Activated CD4-positive, alpha-beta memory T cell treated with anti-CD3 and anti-CD28 coated beads, Interleukin-2, amount 10 ng/mL, durations not matched to agents 7 days and 5 days (primary cell): ENCODE measurements around the gene SLC25A53. TPM values are rescaled to one million over a fixed set of nuclear protein-coding genes. Genes with fewer than 3 reads are reported as not detected.
"Not testable (repeated sequence)": the region's sequence is repeated elsewhere in the genome, so short reads cannot be mapped to it uniquely, and the experiment has no call there.

Experiments
- CTCF ChIA-PET: fragments of 350-600 bp; sonication (Branson Sonifier 250); formaldehyde crosslinking; loops from one replicate; lab custom pipeline; 2021; ENCODE audit warnings: antibody characterized with exemption, inconsistent platforms; lab: Charles Lee
- POLR2A ChIA-PET: fragments of 350-600 bp; sonication (Branson Sonifier 250); formaldehyde crosslinking; loops from one replicate; lab custom pipeline; 2021; ENCODE audit warnings: antibody characterized with exemption; lab: Charles Lee
- DNase-seq: peaks from one replicate; pipeline ENCODE4 v3.0.0-alpha.2; 2020
- H3K27ac Mint-ChIP-seq: one replicate; pipeline ENCODE4 v1.8.0; 2021; ENCODE audit warnings: mild to moderate bottlenecking, mixed read lengths
- H3K27me3 Mint-ChIP-seq: one replicate; pipeline ENCODE4 v1.8.0; 2021; ENCODE audit warnings: mixed read lengths
- H3K36me3 Mint-ChIP-seq: one replicate; pipeline ENCODE4 v1.8.0; 2021; ENCODE audit warnings: low read depth, mixed read lengths
- H3K4me1 Mint-ChIP-seq: one replicate; pipeline ENCODE4 v1.8.0; 2021; ENCODE audit warnings: mixed read lengths
- H3K4me3 Mint-ChIP-seq: one replicate; pipeline ENCODE4 v1.8.0; 2021; ENCODE audit warnings: mild to moderate bottlenecking, mixed read lengths
- H3K9me3 Mint-ChIP-seq: one replicate; pipeline ENCODE4 v1.8.0; 2021; ENCODE audit warnings: mixed read lengths
- total RNA-seq, 2 experiments: library from RNA; stranded (reverse); gene quantifications; one replicate each; pipeline ENCODE4 v1.2.3, GENCODE V29; 2021

Gene SLC25A53
- total RNA-seq, 2 experiments from 2014 or later, result 7.9 to 8.3 TPM

DNA sequence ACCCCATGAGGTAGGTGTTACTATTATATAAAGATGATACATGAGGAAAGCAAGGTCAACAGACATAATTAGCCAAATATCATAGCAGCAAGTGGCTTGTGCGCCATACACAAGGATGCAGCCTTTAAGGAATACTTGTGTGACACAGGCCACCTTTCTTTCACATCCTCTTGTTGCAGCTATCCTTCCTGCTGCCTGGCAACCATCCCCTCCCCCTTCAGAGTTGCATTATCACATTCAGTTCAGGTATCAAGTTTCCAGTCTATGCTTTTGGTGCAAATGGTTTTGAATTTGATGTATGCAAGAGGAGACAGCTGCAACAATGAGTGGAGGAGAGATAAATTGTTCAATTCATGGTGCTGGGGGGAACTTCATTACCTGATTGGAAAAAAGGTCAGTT lies 38.0 kb downstream of the SLC25A53 start:
- Mint-ChIP-seq H3K36me3 (no peaks in the 10 kb centered on the region), H3K4me3 (no peak overlapping the region), H3K9me3 (no peaks in the 10 kb centered on the region), H3K27ac (no peak overlapping the region), H3K27me3 (peaks cover 3% of the 10 kb centered on the region), H3K4me1 (peaks cover 32% of the 10 kb centered on the region)
- DNase-seq, result no peak
- ChIA-PET POLR2A (no interaction called here), CTCF (interaction anchor here (1.1 kb wide), 1 partner anchor 9 kb away, joined by 3 read pairs; no protein-coding TSS in a partner anchor)

DNA sequence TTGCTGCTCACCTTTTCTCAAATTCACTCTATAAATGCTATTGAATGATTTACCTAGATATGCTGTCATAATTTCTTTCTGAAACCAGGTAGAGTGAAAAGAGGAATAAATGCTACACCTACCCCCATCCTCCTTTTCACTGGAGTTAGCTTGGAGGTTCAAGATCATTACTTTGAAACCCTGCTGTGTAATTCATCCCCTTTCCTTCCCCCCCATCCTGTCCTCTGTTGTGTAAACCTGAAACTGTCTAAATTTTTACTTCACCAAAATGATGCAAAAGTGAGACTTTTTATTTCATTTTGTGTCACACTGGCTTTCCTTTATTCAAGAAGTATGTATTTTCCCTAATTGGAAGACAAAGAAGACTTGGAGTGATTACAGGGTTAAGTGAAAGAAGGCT lies 39.0 kb downstream of the SLC25A53 start:
- Mint-ChIP-seq H3K4me3 (no peak overlapping the region), H3K36me3 (no peaks in the 10 kb centered on the region), H3K27ac (no peak overlapping the region), H3K27me3 (peaks cover 3% of the 10 kb centered on the region), H3K4me1 (peaks cover 30% of the 10 kb centered on the region), H3K9me3 (no peaks in the 10 kb centered on the region)
- ChIA-PET CTCF (no interaction called here), POLR2A (no interaction called here)
- no peak for DNase-seq

DNA sequence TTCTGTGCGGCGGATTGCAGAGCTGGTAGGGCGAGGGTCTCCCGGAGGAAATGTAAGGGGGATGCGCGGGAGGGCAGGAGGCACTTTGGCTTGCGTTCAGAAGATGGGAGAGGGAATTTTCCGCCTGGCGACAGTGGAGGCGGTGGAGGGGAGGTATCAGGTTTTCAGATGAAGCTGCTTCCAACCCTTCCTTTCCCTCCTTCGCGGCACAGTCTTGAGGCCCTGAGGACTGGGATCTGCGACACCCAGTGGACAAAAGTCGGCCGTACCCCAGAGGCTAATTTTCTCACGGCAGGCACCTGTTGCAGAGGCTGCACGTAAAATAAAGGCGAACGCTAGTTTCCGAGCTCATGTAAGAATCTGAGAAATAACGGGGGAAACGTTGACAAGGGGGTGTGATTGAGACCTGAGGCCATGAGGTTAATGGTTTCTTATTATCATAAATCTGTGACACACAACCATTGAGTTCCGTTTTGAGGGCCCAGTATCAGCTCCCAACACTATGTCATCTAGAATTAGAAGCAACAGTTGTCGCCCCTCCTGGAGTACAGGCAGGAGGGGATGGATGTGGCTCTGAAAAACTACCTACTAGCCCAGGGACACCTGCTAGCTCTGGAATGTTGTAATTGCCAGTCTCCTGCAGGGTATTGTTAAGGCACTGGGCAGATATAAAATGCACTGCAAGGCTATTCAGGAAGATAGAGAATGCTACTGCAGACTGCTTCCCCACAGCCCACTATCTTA lies 43.4 kb downstream of the SLC25A53 start:
- no peaks in the 10 kb centered on the region for H3K36me3 Mint-ChIP-seq
- H3K27ac Mint-ChIP-seq, result no peak overlapping the region
- no peaks in the 10 kb centered on the region for H3K9me3 Mint-ChIP-seq
- POLR2A ChIA-PET, result interaction anchor here (0.6 to 2.2 kb wide), 5 partner anchors 9 to 195 kb away, joined by 3 to 9 read pairs (median 7); partner anchors contain the start of gene SLC25A53
- H3K4me1 Mint-ChIP-seq, result peaks cover 52% of the 10 kb centered on the region
- peak; percentile 61 for DNase-seq
- peaks cover 3% of the 10 kb centered on the region for H3K27me3 Mint-ChIP-seq
- peak overlapping the region; percentile 77 for H3K4me3 Mint-ChIP-seq
- CTCF ChIA-PET, result interaction anchor here (0.8 to 2.3 kb wide), 8 partner anchors 8 to 268 kb away, joined by 3 to 26 read pairs (median 6); partner anchors contain the start of gene SLC25A53

DNA sequence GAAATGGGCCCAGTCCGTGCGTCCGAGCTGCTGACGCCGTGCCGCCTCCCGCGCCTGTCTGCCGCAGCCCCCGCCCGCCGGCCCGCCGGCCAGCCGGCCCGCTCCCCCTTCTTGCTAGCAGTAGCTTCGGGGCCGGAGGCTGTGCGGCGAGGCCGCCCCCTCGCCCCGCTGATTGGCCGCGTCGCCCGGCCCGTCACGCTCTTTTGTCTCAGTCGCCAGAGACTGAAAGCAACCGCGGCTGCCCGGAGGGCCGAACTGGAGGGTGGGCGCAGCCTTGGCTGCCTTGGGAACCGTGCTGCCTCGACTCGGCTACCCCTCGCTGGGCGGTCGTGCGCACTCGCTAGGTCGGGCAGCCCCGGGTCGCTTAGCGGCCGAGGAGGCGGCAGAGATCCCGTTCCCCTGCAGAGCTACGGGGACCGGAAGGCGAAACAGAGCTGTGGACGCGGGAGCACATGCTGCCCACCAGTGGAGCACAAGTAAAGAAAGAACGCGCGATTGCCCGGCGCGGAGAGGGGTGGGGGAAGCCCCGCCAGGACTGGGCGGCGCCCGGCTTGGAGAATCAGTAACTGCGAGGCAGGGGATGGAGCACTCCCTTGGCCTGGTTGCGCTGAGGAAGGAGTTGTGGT lies 44.4 kb downstream of the SLC25A53 start, which contains the start of gene ZCCHC18:
TSS of gene ZCCHC18 (plus strand) at position 198 of the 626 bp plus-strand sequence. CDS start 1,589 bp downstream, outside the sequence.
- peak; percentile 33 for DNase-seq
- ChIA-PET POLR2A (interaction anchor here (1.2 to 2.2 kb wide), 4 partner anchors 10 to 194 kb away, joined by 4 to 9 read pairs (median 8); partner anchors contain the start of gene SLC25A53), CTCF (interaction anchor here (0.8 to 2.3 kb wide), 7 partner anchors 9 to 267 kb away, joined by 3 to 26 read pairs (median 5); partner anchors contain the start of gene SLC25A53)
- H3K36me3 Mint-ChIP-seq, result no peaks in the 10 kb centered on the region
- peak within 1 kb of the TSS; percentile 77 for H3K27ac Mint-ChIP-seq
- peaks cover 3% of the 10 kb centered on the region for H3K27me3 Mint-ChIP-seq
- no peaks in the 10 kb centered on the region for H3K9me3 Mint-ChIP-seq
- H3K4me1 Mint-ChIP-seq, result peaks cover 43% of the 10 kb centered on the region
- H3K4me3 Mint-ChIP-seq, result peak within 1 kb of the TSS; percentile 77

DNA sequence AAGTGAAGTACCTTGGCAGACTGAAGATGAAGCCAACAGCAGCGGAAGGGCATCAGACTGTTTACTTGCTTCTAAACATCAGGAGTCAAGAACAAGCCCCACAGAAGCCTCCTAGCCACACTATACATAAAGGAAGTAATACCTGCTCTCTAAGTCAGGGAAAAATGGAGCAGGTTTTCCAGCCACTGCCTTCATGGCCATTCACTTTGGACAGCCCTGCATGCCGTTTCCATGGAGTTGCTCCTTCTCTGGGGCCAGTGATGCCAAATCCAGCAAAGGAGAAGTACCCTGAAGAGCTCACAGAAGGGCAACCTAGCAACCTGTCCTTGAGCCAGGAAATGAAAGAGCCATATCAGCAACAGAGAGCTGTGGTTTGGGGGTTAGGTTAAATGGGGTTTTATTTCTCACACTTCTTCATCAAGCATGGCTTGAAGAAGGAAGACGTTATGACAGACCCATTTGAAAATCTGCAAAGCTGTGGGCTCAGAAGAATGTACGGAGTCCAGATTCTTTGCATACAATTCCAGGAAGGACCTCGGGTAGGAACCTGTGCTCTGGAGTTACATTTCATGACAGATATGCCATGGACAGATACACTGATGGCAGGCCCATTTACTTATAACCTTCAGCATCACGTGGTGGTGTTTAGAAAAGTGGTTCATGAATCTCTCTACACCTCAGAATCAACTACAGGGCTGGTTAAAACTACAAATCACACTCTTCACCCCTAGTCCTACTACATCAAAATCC lies 46.1 kb downstream of the SLC25A53 start:
- DNase-seq, H3K36me3 Mint-ChIP-seq, H3K27me3 Mint-ChIP-seq, H3K9me3 Mint-ChIP-seq: not testable (repeated sequence)
- peak overlapping the region; percentile 82 for H3K27ac Mint-ChIP-seq
- CTCF ChIA-PET, result interaction anchor here (0.6 to 2.2 kb wide), 6 partner anchors 9 to 422 kb away, joined by 3 to 5 read pairs (median 4); no protein-coding TSS in a partner anchor
- H3K4me3 Mint-ChIP-seq, result peak overlapping the region; percentile 60
- H3K4me1 Mint-ChIP-seq, result peaks cover 39% of the 10 kb centered on the region
- POLR2A ChIA-PET, result interaction anchor here (1.0 kb wide), 1 partner anchor 46 kb away, joined by 4 read pairs; no protein-coding TSS in a partner anchor

DNA sequence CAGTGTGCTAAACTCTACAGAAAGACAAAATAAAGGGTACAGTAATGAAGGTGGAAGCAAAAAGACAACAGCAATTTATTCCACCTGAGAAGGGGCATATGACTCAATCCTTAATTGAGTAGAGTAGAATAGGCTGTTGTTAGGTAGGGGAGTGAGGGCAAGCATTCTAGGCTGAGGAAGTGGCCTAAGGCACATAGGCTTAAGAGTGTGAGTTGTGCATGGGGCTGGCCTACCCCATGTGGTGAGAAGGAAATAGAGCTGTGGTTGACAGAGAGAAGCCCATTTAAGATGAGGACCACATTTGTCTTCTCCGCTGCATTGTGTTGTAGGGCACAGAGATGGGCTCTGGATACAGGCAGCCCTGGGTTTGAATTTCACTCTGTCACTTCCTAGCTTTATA lies 47.9 kb downstream of the SLC25A53 start:
- no peak overlapping the region for H3K4me3 Mint-ChIP-seq
- no peaks in the 10 kb centered on the region for H3K27me3 Mint-ChIP-seq
- DNase-seq, result no peak
- CTCF ChIA-PET, result interaction anchor here (0.8 to 2.2 kb wide), 2 partner anchors 8 to 10 kb away, joined by 3 to 5 read pairs; no protein-coding TSS in a partner anchor
- no peaks in the 10 kb centered on the region for H3K9me3 Mint-ChIP-seq
- POLR2A ChIA-PET, result interaction anchor here (1.1 kb wide), 1 partner anchor 48 kb away, joined by 3 read pairs; no protein-coding TSS in a partner anchor
- peak overlapping the region; percentile 49 for H3K27ac Mint-ChIP-seq
- no peaks in the 10 kb centered on the region for H3K36me3 Mint-ChIP-seq
- H3K4me1 Mint-ChIP-seq, result peaks cover 39% of the 10 kb centered on the region

DNA sequence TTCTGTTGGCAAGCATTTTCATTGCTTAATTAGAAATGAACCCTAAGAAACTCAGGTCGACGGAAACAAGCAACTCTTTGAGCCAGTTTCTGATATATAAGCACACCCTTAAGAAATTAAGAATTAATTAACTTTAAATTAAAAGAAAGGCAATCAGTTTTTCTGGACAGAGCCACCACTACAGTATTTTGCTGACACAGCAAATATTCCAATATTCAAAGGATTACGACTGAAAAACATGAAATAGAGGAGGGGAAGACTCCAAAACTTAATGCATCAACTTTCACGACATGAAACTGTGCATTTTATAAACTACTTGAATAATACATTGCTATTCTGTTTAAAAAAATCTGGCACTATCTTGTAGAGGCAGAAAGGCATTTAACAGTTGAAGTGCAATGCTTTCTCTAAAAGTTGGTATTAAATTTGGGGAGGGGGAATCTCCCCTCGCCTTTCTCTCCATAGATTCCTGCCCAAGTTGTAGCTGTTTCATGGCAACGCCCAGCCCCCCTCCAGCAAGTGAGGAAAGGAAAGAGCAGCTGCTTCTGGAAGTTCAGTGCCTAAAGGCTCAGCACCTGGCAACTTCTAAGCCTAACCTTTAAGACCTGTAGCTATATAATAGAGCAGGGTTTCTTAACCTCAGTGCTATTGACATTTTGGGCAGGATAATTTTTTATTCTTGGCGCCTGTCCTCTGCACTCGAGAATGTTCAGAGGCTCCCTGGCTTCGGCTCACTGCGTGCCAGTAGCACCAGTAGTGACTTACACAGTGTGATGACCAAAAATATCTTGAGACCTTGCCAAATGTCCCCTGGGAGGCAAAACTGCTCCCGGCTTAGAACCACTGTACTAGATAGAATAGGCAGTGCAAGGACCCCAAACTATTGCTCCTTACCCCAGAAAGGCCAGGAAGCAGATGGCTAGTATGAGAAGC lies 51.2 kb downstream of the SLC25A53 start:
- no peak overlapping the region for H3K27ac Mint-ChIP-seq
- no peaks in the 10 kb centered on the region for H3K9me3 Mint-ChIP-seq
- no peak for DNase-seq
- CTCF ChIA-PET, result no interaction called here
- H3K4me3 Mint-ChIP-seq, result no peak overlapping the region
- POLR2A ChIA-PET, result no interaction called here
- H3K4me1 Mint-ChIP-seq, result peaks cover 19% of the 10 kb centered on the region
- no peaks in the 10 kb centered on the region for H3K27me3 Mint-ChIP-seq
- no peaks in the 10 kb centered on the region for H3K36me3 Mint-ChIP-seq

DNA sequence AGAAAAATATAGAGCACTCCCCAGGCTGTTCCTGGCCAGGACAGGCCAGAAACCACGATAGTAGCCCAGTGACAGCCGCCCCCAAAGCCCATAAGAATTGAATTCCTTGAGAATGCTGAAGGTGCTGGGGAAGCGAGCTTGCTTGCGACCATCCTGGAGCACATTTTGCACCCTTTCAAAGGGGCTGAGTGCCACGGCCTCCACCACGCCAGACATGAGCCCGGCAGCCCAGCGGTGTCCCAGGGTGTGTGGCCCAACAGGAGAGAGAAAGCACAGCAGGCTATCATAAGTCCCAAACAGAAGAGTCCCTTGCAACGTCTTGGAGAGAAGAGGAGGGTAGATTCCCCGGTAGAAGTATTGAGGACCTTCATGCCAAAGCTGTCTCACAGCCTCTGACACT lies 52.1 kb downstream of the SLC25A53 start:
- no peaks in the 10 kb centered on the region for H3K27me3 Mint-ChIP-seq
- no peaks in the 10 kb centered on the region for H3K36me3 Mint-ChIP-seq
- H3K9me3 Mint-ChIP-seq, result no peaks in the 10 kb centered on the region
- H3K4me3 Mint-ChIP-seq, result no peak overlapping the region
- H3K27ac Mint-ChIP-seq, result no peak overlapping the region
- no peak for DNase-seq
- CTCF ChIA-PET, result no interaction called here
- POLR2A ChIA-PET, result no interaction called here
- peaks cover 11% of the 10 kb centered on the region for H3K4me1 Mint-ChIP-seq

DNA sequence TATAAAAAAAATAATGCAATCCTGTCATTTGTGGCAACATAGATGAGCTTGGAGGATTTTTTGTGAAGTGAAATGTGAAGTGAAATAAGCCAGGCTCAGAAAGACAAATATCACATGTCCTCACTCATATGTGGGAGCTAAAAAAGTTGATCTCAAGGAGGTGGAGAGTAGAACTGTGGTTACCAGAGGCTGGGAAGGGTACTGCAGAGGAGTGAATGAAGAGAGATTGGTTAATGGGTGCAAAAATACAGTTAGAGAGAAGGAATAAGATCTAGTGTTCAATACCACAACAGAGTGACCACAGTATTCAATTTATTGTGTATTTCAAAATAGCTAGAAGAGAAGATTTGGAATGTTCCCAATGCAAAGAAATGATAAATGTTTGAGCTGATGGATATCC lies 57.9 kb downstream of the SLC25A53 start:
- no peak overlapping the region for H3K27ac Mint-ChIP-seq
- H3K4me1 Mint-ChIP-seq, result peaks cover 2% of the 10 kb centered on the region
- H3K27me3 Mint-ChIP-seq, result no peaks in the 10 kb centered on the region
- DNase-seq, result no peak
- H3K36me3 Mint-ChIP-seq, result no peaks in the 10 kb centered on the region
- no peaks in the 10 kb centered on the region for H3K9me3 Mint-ChIP-seq
- POLR2A ChIA-PET, result no interaction called here
- H3K4me3 Mint-ChIP-seq, result no peak overlapping the region
- CTCF ChIA-PET, result interaction anchor here (1.1 to 3.0 kb wide), 3 partner anchors 11 to 38 kb away, joined by 4 to 26 read pairs (median 26); partner anchors contain the start of gene ZCCHC18

DNA sequence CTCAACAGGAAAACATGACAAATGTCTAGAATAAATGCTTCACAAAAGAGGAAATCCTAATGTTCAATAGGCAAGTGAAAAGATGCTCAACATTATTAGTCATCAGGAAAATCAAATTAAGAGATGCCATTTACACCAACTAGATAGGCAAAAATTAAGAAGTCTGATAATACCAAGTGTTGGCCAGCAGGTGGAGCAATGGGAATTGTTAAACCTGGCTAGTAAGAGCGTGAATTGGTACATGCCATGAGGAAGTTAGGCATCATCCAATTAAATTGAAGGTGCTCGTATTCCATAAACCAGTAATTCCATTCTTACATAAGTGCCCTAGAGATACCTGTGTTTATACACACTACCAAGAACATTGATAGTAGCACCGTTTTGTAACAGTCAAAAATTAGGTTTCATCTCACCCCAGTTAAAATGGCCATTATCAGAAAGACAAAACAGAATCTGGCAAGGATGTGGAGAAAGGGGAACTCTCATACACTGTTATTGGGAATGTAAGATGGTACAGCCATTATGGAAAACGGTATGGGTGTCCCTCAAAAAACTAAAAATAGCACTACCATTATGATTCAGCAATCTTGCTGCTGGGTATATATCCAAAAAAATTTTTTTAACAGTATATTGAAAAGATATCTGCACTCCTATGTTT lies 58.5 kb downstream of the SLC25A53 start:
- H3K4me1 Mint-ChIP-seq, result peaks cover 2% of the 10 kb centered on the region
- no peaks in the 10 kb centered on the region for H3K27me3 Mint-ChIP-seq
- no peaks in the 10 kb centered on the region for H3K36me3 Mint-ChIP-seq
- ChIA-PET CTCF (interaction anchor here (1.1 to 3.0 kb wide), 3 partner anchors 12 to 39 kb away, joined by 4 to 26 read pairs (median 26); partner anchors contain the start of gene ZCCHC18), POLR2A (no interaction called here)
- DNase-seq, result peak; percentile 36
- no peak overlapping the region for H3K4me3 Mint-ChIP-seq
- no peaks in the 10 kb centered on the region for H3K9me3 Mint-ChIP-seq
- H3K27ac Mint-ChIP-seq, result no peak overlapping the region

DNA sequence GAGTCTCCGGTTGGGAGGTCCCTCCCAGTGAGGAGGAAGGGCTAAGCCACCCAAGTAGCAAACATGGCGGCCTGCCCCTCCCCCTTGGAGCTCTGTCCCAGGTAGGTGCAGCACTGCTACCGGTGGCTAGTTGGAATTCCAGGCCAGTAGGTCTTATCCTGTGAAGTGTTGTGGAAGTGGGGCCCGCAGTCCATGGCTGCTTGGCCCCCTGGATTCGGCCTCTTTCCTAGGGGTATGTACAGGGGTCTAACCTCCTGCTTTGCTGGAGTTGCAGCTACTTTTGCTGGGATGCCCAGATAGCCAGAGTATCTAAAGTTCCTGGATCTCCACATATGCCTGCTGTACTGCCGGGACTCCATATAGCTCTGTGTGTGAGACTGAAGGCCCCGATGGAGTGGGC lies 70.9 kb downstream of the SLC25A53 start:
- Mint-ChIP-seq H3K4me3 (no peak overlapping the region), H3K9me3 (no peaks in the 10 kb centered on the region), H3K36me3 (no peaks in the 10 kb centered on the region), H3K4me1 (no peaks in the 10 kb centered on the region), H3K27ac (no peak overlapping the region), H3K27me3 (peaks cover under 1% of the 10 kb centered on the region)
- ChIA-PET CTCF (interaction anchor here (1.3 kb wide), 1 partner anchor 51 kb away, joined by 3 read pairs; no protein-coding TSS in a partner anchor), POLR2A (no interaction called here)
- DNase-seq, result no peak
